Dedifferentiated amniotic fluid mesenchymal stem cell (primary cell): ENCODE measurements around the gene SPATA2.

Source experiments
- DNase-seq: peaks from one replicate; pipeline ENCODE4 v3.0.0-alpha.2; 2016; ENCODE audit errors: extremely low spot score

SPATA2 gene

GRCh38 chr20:49859011-49859410, 56.3 kb downstream of the SPATA2 start:
- DNase-seq = no peak

GRCh38 chr20:49858076-49858585, 57.2 kb downstream of the SPATA2 start:
- no peak for DNase-seq

- no peak for DNase-seq
These were observed 58.4 kb downstream of the SPATA2 start for GRCh38 chr20:49856904-49857303.

DNA sequence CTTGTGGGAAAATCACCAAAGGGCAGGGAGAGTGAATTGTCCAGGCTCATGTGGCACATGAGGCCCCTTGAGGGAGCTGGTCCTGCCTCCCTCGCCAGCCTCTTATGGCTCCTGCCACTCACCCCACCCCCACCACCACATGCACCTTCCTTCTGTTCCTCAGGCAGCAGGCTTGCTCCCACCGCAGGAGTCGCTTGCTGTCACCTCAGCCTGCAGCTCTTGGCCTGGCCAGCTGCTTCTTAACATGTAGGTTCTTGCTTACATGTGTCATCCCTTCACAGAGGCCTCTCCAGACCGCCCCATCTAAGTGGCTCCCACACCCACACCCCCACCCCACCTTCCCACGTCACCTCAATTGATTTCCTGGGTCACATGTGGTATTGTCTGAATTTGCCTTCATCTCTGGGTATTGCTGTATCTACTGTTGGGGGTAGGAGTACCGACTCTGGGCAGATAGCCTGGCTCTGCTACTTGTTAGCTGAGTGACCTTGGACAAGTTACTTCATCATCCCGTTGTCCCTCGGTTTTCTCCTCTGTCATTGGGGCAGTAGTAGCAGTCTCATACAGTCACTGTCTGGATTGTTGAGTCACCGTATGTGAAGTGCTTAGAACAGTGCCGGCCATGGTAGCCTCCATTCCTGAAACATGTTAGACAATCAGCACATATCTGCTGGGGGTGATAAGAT, 61.0 kb downstream of the SPATA2 start:
- no peak for DNase-seq

DNA sequence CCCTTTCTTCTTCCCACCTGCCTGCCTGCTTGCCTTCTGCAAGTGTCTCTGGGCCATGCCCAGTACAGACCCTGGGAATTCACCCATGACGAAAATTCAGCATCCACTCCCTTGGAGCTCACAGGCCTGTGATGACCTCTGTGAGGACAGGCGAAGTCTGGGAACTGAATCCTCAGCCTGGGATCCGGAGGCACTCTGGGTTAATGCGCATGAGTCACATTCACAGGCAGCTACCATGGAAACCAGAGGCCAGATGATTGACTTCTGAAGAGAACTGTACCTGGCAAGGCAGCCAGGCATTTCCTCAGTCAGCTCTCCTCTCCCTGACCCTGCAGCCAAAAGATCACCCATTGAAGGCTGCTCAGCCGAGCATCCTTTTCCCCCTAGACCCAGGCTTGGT, 61.7 kb downstream of the SPATA2 start:
- no peak for DNase-seq
